NCI-H1417 treated with DMSO at 0.1 percent for 48 hours (cell line): Measurements from ENCODE around the gene XIRP2.

Experiments used
- DNase-seq: peaks from one replicate; lab custom pipeline; 2025; lab: John Stamatoyannopoulos, UW

XIRP2 gene

GRCh38 chr2:167292430-167293171 lies 404.3 kb downstream of the XIRP2 start, which contains the start of gene B3GALT1:
B3GALT1 (plus strand) TSS chr2:167293001.
- DNase-seq = no peak

- no peak for DNase-seq
Observed at GRCh38 chr2:167293172-167293781, 405.0 kb downstream of the XIRP2 start.

- no peak for DNase-seq
Observed at GRCh38 chr2:167293943-167294775, 405.9 kb downstream of the XIRP2 start.

GRCh38 chr2:167294776-167295140 lies 406.5 kb downstream of the XIRP2 start:
- no peak for DNase-seq

- DNase-seq = no peak
Observed at GRCh38 chr2:167297292-167297691, 409.0 kb downstream of the XIRP2 start.

GRCh38 chr2:167298017-167298416 lies 409.7 kb downstream of the XIRP2 start:
- DNase-seq = no peak
